Osteoblast (primary cell): ENCODE measurements around the gene RHBDF1. TPM values are rescaled to one million over a fixed set of nuclear protein-coding genes. Genes with fewer than 3 reads are reported as not detected.
A peak's percentile ranks its signal among the peaks of the same experiment; 100 is the strongest.

ENCODE experiments used
- DNase-seq: peaks from one replicate; pipeline ENCODE4 v3.0.0; 2011; ENCODE audit warnings: low spot score, mixed read lengths; ENCODE audit not compliant: insufficient read length; ENCODE audit errors: missing footprints
- H2AFZ ChIP-seq: 2 replicates; pipeline ENCODE4 v1.6.0; 2011; ENCODE audit warnings: mild to moderate bottlenecking, low read length
- H3K27ac ChIP-seq: 2 replicates; pipeline ENCODE4 v1.5.1; 2011; ENCODE audit warnings: mild to moderate bottlenecking, low read depth, low read length, moderate library complexity
- H3K27me3 ChIP-seq: 2 replicates; pipeline ENCODE4 v1.6.0; 2012; ENCODE audit warnings: mild to moderate bottlenecking, control low read depth, inconsistent platforms, low read length, moderate library complexity; ENCODE audit not compliant: insufficient read depth
- H3K36me3 ChIP-seq: 2 replicates; pipeline ENCODE4 v1.5.1; 2011; ENCODE audit warnings: mild to moderate bottlenecking, low read length, control low read depth, moderate library complexity; ENCODE audit not compliant: insufficient read depth
- H3K4me1 ChIP-seq: 2 replicates; pipeline ENCODE4 v1.5.1; 2011; ENCODE audit warnings: mild to moderate bottlenecking, low read length, control low read depth, moderate library complexity; ENCODE audit not compliant: insufficient read depth
- H3K4me2 ChIP-seq: 2 replicates; pipeline ENCODE4 v1.6.0; 2011; ENCODE audit warnings: mild to moderate bottlenecking, low read length; ENCODE audit not compliant: insufficient read depth
- H3K4me3 ChIP-seq: fragments of 200-600 bp; sonication (generic); 3 replicates; pipeline ENCODE4 v1.5.1; 2012; ENCODE audit warnings: mild to moderate bottlenecking, low read length, inconsistent platforms; ENCODE audit not compliant: insufficient read depth
- H3K79me2 ChIP-seq: 2 replicates; pipeline ENCODE4 v1.6.0; 2012; ENCODE audit warnings: mild to moderate bottlenecking, low read length, control low read depth, inconsistent platforms; ENCODE audit not compliant: insufficient read depth
- H3K9me3 ChIP-seq: 2 replicates; pipeline ENCODE4 v1.5.1; 2011; ENCODE audit warnings: low read depth, low read length, control low read depth
- H4K20me1 ChIP-seq: 2 replicates; pipeline ENCODE4 v1.6.0; 2012; ENCODE audit warnings: mild to moderate bottlenecking, low read length, control low read depth; ENCODE audit not compliant: insufficient read depth
- total RNA-seq: library from RNA; depleted of rRNA; stranded (reverse); fragments of >200 nt; gene quantifications from 2 replicates; pipeline ENCODE4 v1.2.3, GENCODE V29; 2012
- TF ChIP-seq, protein P1 (sequence below): IDR thresholded peaks from 2 replicates; pipeline ENCODE4 v1.5.1; 2011; ENCODE audit warnings: mild to moderate bottlenecking, low read depth, low read length, moderate library complexity; ENCODE audit errors: extremely low read depth

Gene RHBDF1
- total RNA-seq, 1 donor = 32.2 TPM

DNA sequence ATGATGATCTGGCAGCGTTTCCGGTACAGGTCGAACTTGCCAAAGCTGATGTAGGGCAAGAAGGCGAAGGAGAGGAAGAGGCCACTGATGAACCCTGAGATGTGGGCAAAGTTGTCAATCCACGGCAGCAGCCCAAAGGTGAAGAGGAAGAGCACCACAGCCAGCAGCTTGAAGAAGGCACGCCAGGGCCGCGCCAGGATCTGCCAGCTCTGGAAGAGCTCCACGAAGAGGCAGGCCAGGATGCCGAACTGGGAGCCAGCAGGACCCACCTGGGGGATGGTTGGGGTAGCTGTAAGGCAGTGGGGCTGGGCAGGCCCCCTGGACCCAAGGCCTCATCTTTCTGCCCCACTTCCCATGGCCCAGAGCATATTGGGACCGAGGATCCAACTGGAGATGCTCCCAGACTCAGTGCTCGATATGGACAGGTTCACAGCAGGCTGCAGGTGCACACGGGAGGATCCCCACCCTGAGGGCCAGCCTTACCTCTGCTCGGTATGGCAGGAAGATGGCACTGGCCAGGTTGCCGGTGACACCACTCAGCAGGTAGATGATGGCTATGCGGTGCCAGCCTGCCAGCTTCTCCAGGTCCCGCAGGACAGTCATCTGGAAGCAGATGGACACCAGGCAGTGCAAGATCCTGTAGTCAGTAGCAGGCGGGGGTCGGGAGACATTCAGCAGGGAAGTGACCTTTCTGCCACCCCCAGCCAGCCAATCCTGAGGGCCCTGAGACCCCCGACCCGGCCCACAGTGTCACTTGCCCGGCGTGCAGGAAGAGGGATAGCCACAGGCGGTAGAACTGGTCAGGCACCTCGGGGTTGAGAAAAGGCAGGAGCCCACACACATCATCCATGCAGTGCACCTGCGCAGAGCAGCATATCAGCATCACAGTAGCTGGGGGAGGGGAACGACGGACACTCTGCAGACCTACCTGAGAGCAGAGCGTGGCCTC lies 13.7 kb downstream of the RHBDF1 start:
- Histone ChIP-seq H3K4me3 (no peak overlapping the region), H3K27ac (no peak overlapping the region), H3K4me2 (no peak overlapping the region), H3K9me3 (no peaks in the 10 kb centered on the region), H3K79me2 (peaks cover 11% of the 10 kb centered on the region), H3K36me3 (peaks cover 76% of the 10 kb centered on the region), H2AFZ (no peak overlapping the region), H4K20me1 (peaks cover 17% of the 10 kb centered on the region), H3K27me3 (no peaks in the 10 kb centered on the region), H3K4me1 (peaks cover 6% of the 10 kb centered on the region)
- TF ChIP-seq, protein P1, sequence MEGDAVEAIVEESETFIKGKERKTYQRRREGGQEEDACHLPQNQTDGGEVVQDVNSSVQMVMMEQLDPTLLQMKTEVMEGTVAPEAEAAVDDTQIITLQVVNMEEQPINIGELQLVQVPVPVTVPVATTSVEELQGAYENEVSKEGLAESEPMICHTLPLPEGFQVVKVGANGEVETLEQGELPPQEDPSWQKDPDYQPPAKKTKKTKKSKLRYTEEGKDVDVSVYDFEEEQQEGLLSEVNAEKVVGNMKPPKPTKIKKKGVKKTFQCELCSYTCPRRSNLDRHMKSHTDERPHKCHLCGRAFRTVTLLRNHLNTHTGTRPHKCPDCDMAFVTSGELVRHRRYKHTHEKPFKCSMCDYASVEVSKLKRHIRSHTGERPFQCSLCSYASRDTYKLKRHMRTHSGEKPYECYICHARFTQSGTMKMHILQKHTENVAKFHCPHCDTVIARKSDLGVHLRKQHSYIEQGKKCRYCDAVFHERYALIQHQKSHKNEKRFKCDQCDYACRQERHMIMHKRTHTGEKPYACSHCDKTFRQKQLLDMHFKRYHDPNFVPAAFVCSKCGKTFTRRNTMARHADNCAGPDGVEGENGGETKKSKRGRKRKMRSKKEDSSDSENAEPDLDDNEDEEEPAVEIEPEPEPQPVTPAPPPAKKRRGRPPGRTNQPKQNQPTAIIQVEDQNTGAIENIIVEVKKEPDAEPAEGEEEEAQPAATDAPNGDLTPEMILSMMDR = no peak
- peak; percentile 72 for DNase-seq

DNA sequence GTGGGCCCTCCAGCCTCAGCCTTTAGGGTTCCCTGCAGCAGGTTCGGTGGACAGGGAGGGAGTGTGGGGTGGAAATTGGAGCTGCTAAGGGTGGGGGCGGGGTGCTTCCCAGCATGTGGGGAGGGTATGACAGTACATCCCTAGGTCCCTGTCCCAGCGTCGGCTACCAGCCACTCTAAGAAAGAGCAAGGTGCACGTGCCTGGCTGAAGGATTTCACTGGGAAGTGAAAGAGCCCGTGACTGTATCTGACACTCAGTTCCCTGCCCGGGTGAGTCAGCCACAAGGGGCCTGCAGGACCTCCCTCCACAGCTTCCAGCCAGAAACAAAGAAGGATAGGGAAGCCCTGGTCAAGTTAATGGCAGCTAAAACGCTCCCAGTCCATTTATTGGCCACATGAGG lies 14.7 kb downstream of the RHBDF1 start:
- peaks cover 6% of the 10 kb centered on the region for H3K4me1 ChIP-seq
- no peak overlapping the region for H2AFZ ChIP-seq
- no peak overlapping the region for H3K4me3 ChIP-seq
- peak; percentile 98 for DNase-seq
- no peaks in the 10 kb centered on the region for H3K27me3 ChIP-seq
- H3K27ac ChIP-seq = no peak overlapping the region
- no peaks in the 10 kb centered on the region for H3K9me3 ChIP-seq
- peaks cover 9% of the 10 kb centered on the region for H3K79me2 ChIP-seq
- H4K20me1 ChIP-seq = peaks cover 12% of the 10 kb centered on the region
- H3K4me2 ChIP-seq = no peak overlapping the region
- TF ChIP-seq, protein P1 = no peak
- peaks cover 66% of the 10 kb centered on the region for H3K36me3 ChIP-seq

DNA sequence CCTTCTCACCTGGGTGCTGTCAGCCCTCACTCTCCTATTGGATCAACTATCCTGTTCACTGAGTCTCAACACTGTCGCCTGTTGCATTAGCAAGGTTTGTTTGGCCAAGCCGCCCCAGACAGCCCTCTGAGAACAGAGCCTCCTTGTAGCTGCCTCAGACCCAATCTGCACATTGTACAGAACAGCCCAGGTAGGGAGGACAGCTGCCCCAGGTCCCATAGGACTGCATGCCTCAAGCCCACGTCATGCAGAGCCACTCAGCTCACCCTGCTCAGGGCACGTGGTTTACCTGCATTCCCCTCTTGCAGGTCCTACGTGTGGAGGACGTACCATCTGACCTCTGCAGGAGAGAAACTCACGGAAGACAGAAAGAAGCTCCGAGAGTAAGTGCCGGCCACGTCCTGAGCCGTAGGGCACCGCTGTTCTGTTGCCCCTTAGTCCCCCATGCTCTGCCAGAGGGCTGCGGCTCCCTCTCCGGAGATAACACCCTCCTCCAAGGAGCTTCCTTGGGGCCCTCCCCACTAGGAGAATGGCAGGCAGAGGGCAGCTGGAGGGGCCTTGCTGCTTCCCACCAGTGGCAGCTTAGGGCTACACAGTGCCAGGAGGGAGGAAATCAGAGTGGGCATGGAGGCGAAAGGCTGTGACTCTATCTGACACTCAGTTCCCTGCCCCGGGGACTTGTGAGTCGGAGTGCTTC lies 16.1 kb downstream of the RHBDF1 start:
- peaks cover 60% of the 10 kb centered on the region for H3K36me3 ChIP-seq

More for the DNA sequence above, 16.1 kb downstream of the RHBDF1 start:
- H3K79me2 ChIP-seq = peaks cover 14% of the 10 kb centered on the region
- H3K9me3 ChIP-seq = no peaks in the 10 kb centered on the region
- no peak overlapping the region for H3K27ac ChIP-seq
- DNase-seq = peak; percentile 85
- peaks cover 12% of the 10 kb centered on the region for H4K20me1 ChIP-seq
- TF ChIP-seq, protein P1 = no peak
- H2AFZ ChIP-seq = no peak overlapping the region
- no peak overlapping the region for H3K4me3 ChIP-seq
- H3K4me1 ChIP-seq = peaks cover 6% of the 10 kb centered on the region
- H3K4me2 ChIP-seq = no peak overlapping the region
- no peaks in the 10 kb centered on the region for H3K27me3 ChIP-seq
